ENCODE results near the gene OPCML.

DNA sequence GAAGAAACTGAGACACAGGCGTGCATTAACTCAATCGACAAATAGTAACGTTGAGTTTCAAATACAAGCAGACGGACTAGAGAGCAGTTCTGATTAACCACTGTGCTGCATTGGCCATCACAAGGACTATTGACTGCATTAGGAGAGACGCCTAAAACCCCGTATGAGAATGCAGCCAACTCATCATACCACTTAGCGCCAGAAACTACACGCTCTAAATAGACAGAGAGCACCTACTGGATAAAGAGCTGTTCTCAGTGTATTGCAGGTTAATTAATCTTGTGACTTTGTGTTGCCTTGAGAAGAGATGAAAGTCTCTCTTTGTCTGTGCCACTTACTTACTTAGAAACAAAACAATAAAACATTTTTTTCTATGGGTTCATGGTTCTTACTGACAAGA, 484.0 kb downstream of the OPCML start:
- TF ChIP-seq EZH2 (IDR thresholded peaks at IDR 0.05; ENCODE audit: borderline replicate concordance, low read length), result no peak
- TF ChIP-seq CTCF (conservative IDR thresholded peaks at IDR 0.05 in 1 of 2, IDR thresholded peaks at IDR 0.05 in 1 of 2; ENCODE audit: extremely low read depth in 1 of 2, insufficient read depth in 1 of 2, low read depth in 1 of 2, low read length in 2 of 2), result no peak

Data from mammary epithelial cell (primary cell).